Activated CD4-positive, alpha-beta memory T cell treated with anti-CD3 and anti-CD28 coated beads for 36 hours (primary cell): ENCODE results near the gene RPP14. TPM values are rescaled to one million over a fixed set of nuclear protein-coding genes. Genes with fewer than 3 reads are reported as not detected.
"Not testable (repeated sequence)": the region's sequence is repeated elsewhere in the genome, so short reads cannot be mapped to it uniquely, and the experiment has no call there.

Experiments used
- CTCF ChIA-PET: fragments of 350-600 bp; sonication (Branson Sonifier 250); formaldehyde crosslinking; loops from one replicate; lab custom pipeline; 2021; ENCODE audit warnings: antibody characterized with exemption, inconsistent platforms; lab: Charles Lee
- POLR2A ChIA-PET: fragments of 350-600 bp; sonication (Branson Sonifier 250); formaldehyde crosslinking; loops from one replicate; lab custom pipeline; 2021; ENCODE audit warnings: antibody characterized with exemption; lab: Charles Lee
- DNase-seq: peaks from one replicate; pipeline ENCODE4 v3.0.0-alpha.2; 2020
- H3K27ac Mint-ChIP-seq: one replicate; pipeline ENCODE4 v1.8.0; 2021; ENCODE audit warnings: mixed read lengths
- H3K27me3 Mint-ChIP-seq: one replicate; pipeline ENCODE4 v1.8.0; 2021; ENCODE audit warnings: mixed read lengths
- H3K36me3 Mint-ChIP-seq: one replicate; pipeline ENCODE4 v1.8.0; 2021; ENCODE audit warnings: mixed read lengths
- H3K4me1 Mint-ChIP-seq: one replicate; pipeline ENCODE4 v1.8.0; 2021; ENCODE audit warnings: low read depth, mixed read lengths
- H3K4me3 Mint-ChIP-seq: one replicate; pipeline ENCODE4 v1.8.0; 2021; ENCODE audit warnings: mild to moderate bottlenecking, mixed read lengths
- H3K9me3 Mint-ChIP-seq: one replicate; pipeline ENCODE4 v1.8.0; 2021; ENCODE audit warnings: mixed read lengths
- intact Hi-C: fragments of 100-400 bp; cut with micrococcal nuclease; formaldehyde crosslinking; loops from one replicate; pipeline ENCODE4 v1.15.1; 2023
- total RNA-seq, 2 experiments: library from RNA; stranded (reverse); gene quantifications; one replicate each; pipeline ENCODE4 v1.2.3, GENCODE V29; 2021

The RPP14 gene
- 10 to 100 TPM; 14.0 to 15.4 TPM for total RNA-seq

- H3K36me3 Mint-ChIP-seq, result peaks cover 13% of the 10 kb centered on the region
- intact Hi-C loops, result loop anchor here (1.0 to 2.0 kb wide), 10 partner anchors 18 to 325 kb away; partner anchors contain the start of genes ABHD6, FLNB and KCTD6
- H3K27ac Mint-ChIP-seq, result peak within 1 kb of the TSS; percentile 98
- ChIA-PET CTCF (interaction anchor here (0.6 to 4.5 kb wide), 62 partner anchors 9 to 548 kb away, joined by 3 to 56 read pairs (median 4); partner anchors contain the start of genes ABHD6, ACOX2, FLNB and KCTD6), POLR2A (interaction anchor here (0.6 to 2.0 kb wide), 14 partner anchors 10 to 652 kb away, joined by 3 to 10 read pairs (median 4); partner anchors contain the start of genes PDHB, PXK and SLMAP)
- peaks cover 32% of the 10 kb centered on the region for H3K4me1 Mint-ChIP-seq
- DNase-seq, result peak; percentile 99
- H3K9me3 Mint-ChIP-seq, result no peaks in the 10 kb centered on the region
- peak within 1 kb of the TSS; percentile 94 for H3K4me3 Mint-ChIP-seq
- H3K27me3 Mint-ChIP-seq, result peaks cover 7% of the 10 kb centered on the region
These were observed at the start of gene RPP14, which contains the start of gene HTD2 for GRCh38 chr3:58305882-58306711. RPP14 (plus strand) TSS chr3:58306245; CDS start chr3:58310330, 4,085 bp downstream. HTD2 (plus strand) TSS chr3:58306520; CDS start chr3:58317614, 11,094 bp downstream.

GRCh38 chr3:58256511-58256910 is 49.5 kb upstream of the RPP14 start:
- POLR2A ChIA-PET, result no interaction called here
- Mint-ChIP-seq H3K27ac (no peak overlapping the region), H3K4me1 (peaks cover 3% of the 10 kb centered on the region), H3K9me3 (no peaks in the 10 kb centered on the region), H3K4me3 (no peak overlapping the region), H3K36me3 (peaks cover 3% of the 10 kb centered on the region), H3K27me3 (no peaks in the 10 kb centered on the region)
- CTCF ChIA-PET, result no interaction called here
- DNase-seq, result no peak
- intact Hi-C loops, result no loop called here

GRCh38 chr3:58258392-58259055 is 47.5 kb upstream of the RPP14 start:
- no peaks in the 10 kb centered on the region for H3K4me1 Mint-ChIP-seq
- CTCF ChIA-PET, result no interaction called here
- POLR2A ChIA-PET, result no interaction called here
- no peak overlapping the region for H3K4me3 Mint-ChIP-seq
- peaks cover 3% of the 10 kb centered on the region for H3K36me3 Mint-ChIP-seq
- H3K27ac Mint-ChIP-seq, result no peak overlapping the region
- H3K27me3 Mint-ChIP-seq, result no peaks in the 10 kb centered on the region
- intact Hi-C loops, result no loop called here
- no peaks in the 10 kb centered on the region for H3K9me3 Mint-ChIP-seq
- no peak for DNase-seq

- intact Hi-C loops, result no loop called here
- Mint-ChIP-seq H3K4me3 (no peak overlapping the region), H3K27me3 (no peaks in the 10 kb centered on the region), H3K27ac (no peak overlapping the region), H3K4me1 (no peaks in the 10 kb centered on the region), H3K36me3 (peaks cover 3% of the 10 kb centered on the region), H3K9me3 (no peaks in the 10 kb centered on the region)
- ChIA-PET CTCF (no interaction called here), POLR2A (no interaction called here)
- peak; percentile 37 for DNase-seq
These were observed 45.7 kb upstream of the RPP14 start for GRCh38 chr3:58260261-58260731.

- POLR2A ChIA-PET, result no interaction called here
- Mint-ChIP-seq H3K27ac (no peak overlapping the region), H3K27me3 (no peaks in the 10 kb centered on the region), H3K4me1 (no peaks in the 10 kb centered on the region), H3K4me3 (no peak overlapping the region), H3K9me3 (no peaks in the 10 kb centered on the region), H3K36me3 (peaks cover 3% of the 10 kb centered on the region)
- CTCF ChIA-PET, result no interaction called here
- intact Hi-C loops, result no loop called here
- DNase-seq, result no peak
These were observed 45.3 kb upstream of the RPP14 start for GRCh38 chr3:58260733-58261132.

- Mint-ChIP-seq H3K4me1 (no peaks in the 10 kb centered on the region), H3K36me3 (peaks cover 3% of the 10 kb centered on the region), H3K4me3 (no peak overlapping the region), H3K27ac (no peak overlapping the region), H3K9me3 (no peaks in the 10 kb centered on the region), H3K27me3 (no peaks in the 10 kb centered on the region)
- intact Hi-C loops, result no loop called here
- ChIA-PET CTCF (interaction anchor here (0.6 kb wide), 1 partner anchor 406 kb away, joined by 4 read pairs; no protein-coding TSS in a partner anchor), POLR2A (no interaction called here)
- no peak for DNase-seq
These were observed 43.9 kb upstream of the RPP14 start for GRCh38 chr3:58261954-58262666.

- Mint-ChIP-seq H3K4me3 (no peak overlapping the region), H3K9me3 (no peaks in the 10 kb centered on the region), H3K27ac (no peak overlapping the region), H3K36me3 (no peaks in the 10 kb centered on the region), H3K4me1 (no peaks in the 10 kb centered on the region), H3K27me3 (no peaks in the 10 kb centered on the region)
- ChIA-PET POLR2A (no interaction called here), CTCF (interaction anchor here (0.9 to 1.2 kb wide), 2 partner anchors 39 to 89 kb away, joined by 3 read pairs; partner anchors contain the start of genes HTD2 and RPP14)
- DNase-seq, result no peak
- intact Hi-C loops, result no loop called here
These were observed 39.5 kb upstream of the RPP14 start for GRCh38 chr3:58266577-58266976.

- H3K27ac Mint-ChIP-seq, POLR2A ChIA-PET: not testable (repeated sequence)
These were observed 38.5 kb upstream of the RPP14 start for GRCh38 chr3:58267543-58267942.

GRCh38 chr3:58269356-58269755 is 36.7 kb upstream of the RPP14 start:
- intact Hi-C loops, result no loop called here
- H3K9me3 Mint-ChIP-seq, result no peaks in the 10 kb centered on the region
- ChIA-PET CTCF (no interaction called here), POLR2A (no interaction called here)
- H3K4me3 Mint-ChIP-seq, result no peak overlapping the region
- DNase-seq, result no peak
- peaks cover 2% of the 10 kb centered on the region for H3K36me3 Mint-ChIP-seq
- H3K4me1 Mint-ChIP-seq, result peaks cover 7% of the 10 kb centered on the region
- H3K27ac Mint-ChIP-seq, result no peak overlapping the region
- H3K27me3 Mint-ChIP-seq, result no peaks in the 10 kb centered on the region

More at GRCh38 chr3:58267543-58267942, 38.5 kb upstream of the RPP14 start:
- CTCF ChIA-PET, H3K4me3 Mint-ChIP-seq, H3K9me3 Mint-ChIP-seq, DNase-seq, H3K36me3 Mint-ChIP-seq, intact Hi-C loops, H3K4me1 Mint-ChIP-seq, H3K27me3 Mint-ChIP-seq: not testable (repeated sequence)

GRCh38 chr3:58270485-58270884 is 35.6 kb upstream of the RPP14 start:
- POLR2A ChIA-PET, result no interaction called here

GRCh38 chr3:58271901-58272501 is 34.0 kb upstream of the RPP14 start:
- CTCF ChIA-PET, result interaction anchor here (0.6 kb wide), 1 partner anchor 142 kb away, joined by 4 read pairs; no protein-coding TSS in a partner anchor
- peaks cover 16% of the 10 kb centered on the region for H3K36me3 Mint-ChIP-seq

More at GRCh38 chr3:58270485-58270884, 35.6 kb upstream of the RPP14 start:
- Mint-ChIP-seq H3K4me1 (peaks cover 7% of the 10 kb centered on the region), H3K36me3 (peaks cover 7% of the 10 kb centered on the region), H3K27ac (no peak overlapping the region), H3K27me3 (no peaks in the 10 kb centered on the region), H3K4me3 (no peak overlapping the region), H3K9me3 (no peaks in the 10 kb centered on the region)
- DNase-seq, result no peak
- CTCF ChIA-PET, result no interaction called here
- intact Hi-C loops, result no loop called here

More at GRCh38 chr3:58271901-58272501, 34.0 kb upstream of the RPP14 start:
- peaks cover 3% of the 10 kb centered on the region for H3K9me3 Mint-ChIP-seq
- no peak overlapping the region for H3K4me3 Mint-ChIP-seq
- peak; percentile 13 for DNase-seq
- no peaks in the 10 kb centered on the region for H3K27me3 Mint-ChIP-seq
- intact Hi-C loops, result no loop called here
- peaks cover 7% of the 10 kb centered on the region for H3K4me1 Mint-ChIP-seq
- POLR2A ChIA-PET, result no interaction called here
- H3K27ac Mint-ChIP-seq, result no peak overlapping the region
